Activated gamma-delta T cell (primary cell): ENCODE measurements around the gene DNAH14.
A peak's percentile ranks its signal among the peaks of the same experiment; 100 is the strongest.

ENCODE experiments used
- DNase-seq: peaks from one replicate; lab custom pipeline; 2025; lab: John Stamatoyannopoulos, UW

Gene DNAH14

DNA sequence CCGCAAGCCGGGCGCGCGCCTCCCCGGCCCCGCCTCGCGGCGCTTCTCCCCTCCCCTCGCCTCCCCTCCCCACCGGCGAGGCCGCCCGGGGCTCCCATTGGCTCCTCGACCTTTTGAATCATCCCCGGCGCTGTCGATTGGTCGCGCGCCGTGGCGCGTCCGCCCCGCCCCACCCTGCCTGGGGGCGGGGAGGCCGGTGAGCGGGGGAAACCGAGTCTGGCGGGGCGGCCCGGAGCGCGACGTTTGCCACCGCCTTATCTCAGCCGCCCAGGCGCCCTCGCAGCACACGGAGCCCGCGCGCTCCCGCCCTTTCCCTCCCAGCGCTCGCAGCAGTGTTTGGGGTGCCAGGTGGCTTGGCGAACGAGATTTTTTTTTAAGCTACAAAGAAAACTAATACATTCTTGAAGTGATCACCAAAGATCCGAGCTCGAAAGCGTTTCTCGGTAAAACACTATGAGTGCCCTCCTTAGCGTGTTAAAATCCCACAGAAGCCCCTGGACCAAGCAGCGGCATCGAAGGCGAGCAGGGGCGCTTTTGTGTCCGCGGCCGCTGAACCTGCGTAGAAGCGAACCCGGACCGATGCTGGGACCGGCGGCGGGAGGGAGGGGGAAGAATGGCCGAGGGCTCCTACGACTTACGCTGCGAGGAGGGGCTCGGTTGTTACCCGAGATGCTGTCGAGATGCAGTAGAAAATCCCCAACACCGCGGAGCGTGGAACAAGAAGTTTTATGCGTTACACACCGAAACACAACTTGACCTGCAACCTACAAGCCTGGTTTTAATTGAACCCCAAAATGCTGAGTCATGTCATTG, 498.8 kb downstream of the DNAH14 start:
- peak; percentile 90 for DNase-seq

DNA sequence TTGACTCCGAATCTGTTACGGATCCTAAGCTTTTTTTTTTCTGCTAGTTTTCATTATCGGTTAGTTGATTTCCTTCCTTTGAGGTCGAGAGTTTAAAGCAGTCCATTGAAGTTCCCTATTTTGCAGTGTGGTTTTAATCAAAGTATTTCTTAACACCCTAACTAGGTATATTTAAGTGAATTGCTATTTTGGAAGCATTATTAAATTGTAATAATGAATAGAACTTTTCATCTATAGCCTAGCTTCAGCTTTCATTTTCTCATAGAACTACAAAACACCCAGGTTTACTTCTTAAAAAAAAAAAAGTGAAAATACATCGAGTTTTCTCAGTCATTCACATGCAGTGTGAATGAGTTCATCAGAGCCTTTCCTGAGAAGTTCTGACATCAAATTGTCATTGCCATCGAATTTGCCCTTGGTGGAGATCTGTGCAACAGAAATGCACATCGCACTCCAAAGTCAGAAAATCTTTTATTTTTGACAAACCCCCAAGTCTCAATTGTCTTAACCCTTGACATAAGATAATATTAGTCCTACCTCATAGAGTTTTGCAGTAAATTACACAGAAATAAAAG, 499.5 kb downstream of the DNAH14 start:
- DNase-seq = no peak

DNA sequence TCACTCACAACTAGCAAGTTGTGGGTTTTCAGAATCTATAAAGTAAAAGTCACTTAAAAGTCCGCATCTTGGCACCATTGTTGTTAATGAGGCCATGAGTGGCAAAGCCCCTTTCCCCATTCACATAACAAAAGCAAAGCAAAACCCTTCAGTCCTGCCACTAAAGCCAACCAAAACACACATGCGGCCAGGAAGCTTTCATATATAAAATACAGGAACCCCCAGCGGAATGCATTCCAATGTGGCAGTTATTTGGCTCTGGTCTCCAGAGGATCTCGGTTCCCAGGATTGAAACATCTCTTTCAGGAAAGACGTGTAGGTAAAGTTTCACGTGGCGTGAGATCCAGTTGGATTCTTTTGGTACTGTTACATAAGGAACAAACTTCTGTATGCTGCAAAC, 500.8 kb downstream of the DNAH14 start:
- DNase-seq = no peak

DNA sequence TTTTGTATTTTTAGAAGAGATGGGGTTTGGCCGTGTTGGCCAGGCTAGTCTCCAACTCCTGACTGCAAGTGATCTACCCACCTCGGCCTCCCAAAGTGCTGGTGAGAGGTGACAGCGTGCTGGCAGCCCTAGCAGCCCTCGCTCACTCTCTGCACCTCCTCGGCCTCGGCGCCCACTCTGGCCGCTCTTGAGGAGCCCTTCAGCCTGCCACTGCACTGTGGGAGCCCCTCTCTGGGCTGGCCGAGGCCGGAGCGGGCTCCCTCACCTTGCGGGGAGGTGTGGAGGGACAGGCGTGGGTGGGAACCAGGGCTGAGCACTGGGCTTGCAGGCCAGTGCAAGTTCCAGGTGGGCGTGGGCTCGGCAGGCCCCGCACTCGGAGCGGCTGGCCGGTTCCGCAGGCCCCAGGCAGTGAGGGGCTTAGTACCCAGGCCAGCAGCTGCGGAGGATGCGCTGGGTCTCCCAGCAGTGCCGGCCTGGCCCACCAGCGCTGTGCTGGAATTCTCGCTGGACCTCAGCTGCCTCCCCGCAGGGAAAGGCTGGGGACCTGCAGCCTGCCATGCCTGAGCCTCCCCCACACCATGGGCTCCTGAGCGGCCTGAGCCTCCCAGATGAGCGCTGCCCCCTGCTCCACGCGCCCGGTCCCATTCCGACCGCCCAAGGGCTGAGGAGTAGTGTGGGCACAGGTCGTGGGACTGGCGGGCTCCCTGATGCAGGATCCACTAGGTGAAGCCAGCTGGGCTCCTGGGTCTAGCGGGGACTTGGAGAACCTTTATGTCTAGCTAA, 501.8 kb downstream of the DNAH14 start:
- no peak for DNase-seq

DNA sequence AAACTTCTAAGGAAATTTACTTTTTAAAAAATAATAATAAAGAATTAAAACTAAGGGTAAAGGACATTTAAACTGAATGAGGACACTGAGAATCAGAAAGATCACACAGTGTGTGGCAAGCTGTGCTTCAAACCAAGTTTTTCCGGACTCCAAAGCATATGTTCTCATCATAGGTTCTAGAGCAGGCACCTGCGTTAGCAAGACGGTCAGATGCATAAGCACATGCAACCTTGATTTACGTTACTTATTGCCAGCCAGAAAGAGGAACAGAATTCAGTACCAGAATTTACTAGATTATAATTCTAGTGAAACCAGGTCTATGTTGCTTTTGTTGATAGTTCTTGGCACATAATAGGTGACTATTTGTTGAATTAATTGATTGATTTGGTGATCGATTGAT, 504.6 kb downstream of the DNAH14 start:
- no peak for DNase-seq

DNA sequence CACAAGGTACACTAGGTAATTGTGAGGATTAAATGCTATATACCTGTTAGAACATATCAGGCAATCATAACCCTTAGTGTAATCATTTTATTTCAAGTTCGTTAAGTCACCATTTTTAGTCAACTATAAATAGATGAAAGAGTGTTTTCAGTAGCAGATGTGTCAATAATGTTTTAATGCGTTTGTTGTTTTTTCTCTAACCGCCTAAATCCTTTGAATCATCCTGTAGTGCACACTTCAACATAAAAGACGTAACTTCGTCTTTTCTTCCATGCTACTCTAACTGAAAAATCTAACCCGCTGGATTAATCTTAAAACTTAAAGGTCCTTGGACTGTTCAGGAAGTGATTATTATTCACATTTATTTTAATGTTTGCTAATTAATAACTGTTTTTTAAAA, 505.6 kb downstream of the DNAH14 start:
- no peak for DNase-seq

DNA sequence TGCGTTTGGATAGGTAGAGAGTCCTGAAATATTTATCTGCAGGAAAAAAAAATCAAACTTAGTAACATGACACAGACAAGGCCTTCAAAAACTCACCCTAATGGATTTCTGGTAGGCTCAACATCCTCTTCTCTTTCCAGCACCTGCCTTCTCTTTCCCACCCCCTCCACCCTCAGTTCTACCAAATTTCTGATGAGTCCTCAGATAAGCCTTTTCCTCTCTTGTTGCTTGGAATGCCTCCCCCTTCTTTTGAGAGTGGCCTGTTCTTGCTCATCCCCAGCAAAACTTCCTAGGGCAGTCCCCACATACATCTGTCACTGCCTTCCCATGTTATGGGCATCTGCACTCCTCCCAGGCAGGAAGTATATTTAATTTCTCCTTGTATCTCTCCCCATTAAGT, 506.0 kb downstream of the DNAH14 start:
- DNase-seq = no peak

DNA sequence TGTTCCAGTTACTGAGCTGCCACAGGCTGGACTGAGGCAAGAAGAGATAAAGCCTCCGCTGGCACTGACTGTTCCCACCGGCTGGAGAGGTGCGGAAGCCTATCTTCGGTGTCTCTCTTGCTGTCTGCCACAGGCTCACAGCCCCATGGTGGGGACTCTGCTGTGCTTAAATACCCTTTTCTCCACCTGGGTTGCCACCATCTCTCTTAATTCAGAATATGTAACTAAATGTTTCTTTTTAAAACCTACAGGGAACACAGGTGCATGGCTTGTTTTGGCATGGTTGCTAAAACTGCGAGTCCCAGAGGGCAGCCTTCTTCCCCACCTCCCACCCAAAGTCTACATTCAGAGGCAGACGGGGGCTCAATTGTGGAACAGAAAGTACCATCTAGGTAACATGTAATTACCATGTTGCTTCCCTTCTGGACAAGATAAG, 506.5 kb downstream of the DNAH14 start:
- no peak for DNase-seq

DNA sequence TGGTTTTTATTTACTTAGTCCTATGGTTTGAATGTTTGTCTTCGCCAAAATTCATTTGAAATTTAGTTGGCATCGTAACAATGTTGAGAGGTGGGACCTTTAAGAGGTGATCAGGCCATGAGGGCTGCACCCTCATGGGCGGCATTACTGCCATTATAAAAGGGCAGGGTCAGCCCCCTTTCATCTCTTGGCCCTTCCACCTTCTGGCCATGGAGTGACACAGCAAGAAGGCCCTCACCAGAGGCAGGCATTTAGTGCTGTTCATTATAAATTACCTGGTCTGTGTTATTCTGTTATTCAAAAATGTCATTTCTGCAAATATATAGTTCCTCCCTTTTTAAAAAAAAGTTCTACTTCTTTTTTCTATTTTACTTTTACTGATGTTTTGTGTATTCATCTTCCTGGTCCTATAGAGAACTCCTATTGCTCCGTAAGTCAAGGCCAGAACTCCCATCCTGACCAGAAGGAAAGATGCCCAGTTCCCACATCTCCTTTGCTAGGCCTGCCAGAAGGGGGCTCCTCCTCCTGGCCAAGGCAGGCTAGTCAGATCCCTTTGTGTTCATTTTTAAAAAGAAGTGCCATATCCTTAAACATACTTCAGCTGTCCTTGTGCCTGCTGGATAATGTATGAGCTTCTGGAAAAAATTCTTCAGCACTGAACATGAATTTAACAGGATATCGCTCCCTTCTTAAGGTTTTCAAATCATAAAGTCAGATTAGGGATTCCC, 508.4 kb downstream of the DNAH14 start:
- DNase-seq = no peak

DNA sequence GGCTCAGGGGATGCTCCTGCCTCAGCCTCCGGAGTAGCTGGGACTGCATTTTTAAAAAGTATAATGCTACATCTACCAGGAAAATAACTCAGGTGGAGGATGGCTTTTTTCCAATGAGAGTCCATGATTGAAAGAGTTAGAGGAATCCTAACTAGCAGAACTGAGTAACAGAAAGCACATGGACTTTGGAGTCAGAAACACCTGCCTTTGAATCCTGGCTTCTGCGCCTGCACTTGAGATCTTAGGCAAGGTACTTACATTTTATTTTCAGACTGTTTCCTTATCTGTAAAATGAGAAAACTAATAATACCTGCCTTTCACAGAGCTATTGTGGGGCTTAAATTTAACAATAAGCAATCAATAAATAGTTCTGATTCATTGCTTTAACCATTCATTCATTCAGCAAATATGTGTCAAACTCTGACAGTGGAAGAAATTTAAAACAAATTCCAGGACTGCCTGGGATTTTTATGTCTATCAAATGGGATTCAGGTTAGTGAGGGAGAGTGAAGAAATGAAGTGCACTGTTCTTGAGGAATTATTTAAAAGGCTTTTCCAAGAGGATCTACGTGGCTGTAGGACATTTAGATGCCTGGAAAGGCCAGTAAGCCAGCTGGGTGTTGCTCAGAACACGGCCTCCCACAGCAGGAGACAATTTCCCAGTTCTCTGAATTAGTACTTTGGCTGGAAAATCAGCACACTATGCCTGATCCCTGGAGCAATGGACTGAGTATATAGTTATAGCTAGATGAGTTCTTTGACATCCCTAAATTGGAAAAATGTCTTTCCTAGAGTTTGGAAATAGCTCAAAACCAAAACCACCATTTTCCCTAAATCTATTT, 511.1 kb downstream of the DNAH14 start:
- DNase-seq = no peak

DNA sequence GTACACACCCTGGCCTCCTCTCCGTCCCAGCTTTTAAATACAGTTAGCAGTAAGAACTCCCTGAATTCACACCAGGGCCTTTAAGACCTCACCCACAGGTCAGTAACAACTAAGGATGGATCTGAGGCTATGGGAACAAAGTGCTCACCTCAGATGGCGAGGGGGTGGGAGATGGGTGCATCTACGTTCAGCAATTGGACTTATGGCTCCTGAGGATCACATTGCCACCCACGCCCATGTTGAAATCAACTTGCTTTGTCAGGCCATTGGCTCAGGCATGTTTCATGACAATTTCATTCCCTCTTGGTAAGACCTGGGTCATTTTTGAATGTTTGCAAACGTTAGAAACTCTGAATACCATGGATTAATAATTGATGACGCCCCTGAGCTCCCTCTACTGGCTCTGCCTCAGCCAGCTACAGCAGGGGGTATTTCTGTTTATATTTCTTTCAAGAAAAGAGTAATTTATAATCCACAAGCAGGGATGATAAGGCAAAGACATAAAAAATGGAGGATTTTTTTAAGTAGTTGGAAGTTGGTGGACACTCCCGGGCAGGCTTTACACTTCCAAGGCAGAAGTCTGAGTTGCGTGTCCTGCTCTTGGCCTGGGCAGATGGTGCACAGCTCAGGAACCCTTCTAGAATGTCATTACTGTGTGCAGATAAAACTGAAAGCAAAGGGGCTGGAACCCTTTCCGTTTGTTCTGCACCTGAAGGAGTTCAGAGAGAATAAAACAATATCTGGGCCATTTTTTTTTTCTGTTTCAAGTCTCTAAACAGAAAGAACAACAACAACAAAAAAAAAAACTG, 512.0 kb downstream of the DNAH14 start:
- DNase-seq = no peak

DNA sequence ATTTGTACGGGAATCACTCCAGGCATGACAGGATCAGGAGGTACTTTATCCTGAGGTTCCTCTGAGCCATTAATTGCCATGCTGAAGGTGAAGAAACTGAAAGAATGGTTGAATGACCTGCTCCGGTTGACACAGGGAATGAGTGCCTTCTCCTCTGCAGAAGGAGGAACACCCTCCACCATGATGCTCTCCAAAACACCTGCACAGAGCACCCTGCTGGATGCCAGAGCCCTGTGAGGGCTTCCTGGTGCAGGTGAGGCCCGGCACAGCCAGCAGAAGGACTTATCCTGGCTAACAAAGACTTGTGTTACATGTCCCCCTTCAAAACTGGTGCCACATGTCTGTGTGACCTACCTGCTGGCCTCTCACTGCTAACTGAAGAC, 512.6 kb downstream of the DNAH14 start:
- no peak for DNase-seq

DNA sequence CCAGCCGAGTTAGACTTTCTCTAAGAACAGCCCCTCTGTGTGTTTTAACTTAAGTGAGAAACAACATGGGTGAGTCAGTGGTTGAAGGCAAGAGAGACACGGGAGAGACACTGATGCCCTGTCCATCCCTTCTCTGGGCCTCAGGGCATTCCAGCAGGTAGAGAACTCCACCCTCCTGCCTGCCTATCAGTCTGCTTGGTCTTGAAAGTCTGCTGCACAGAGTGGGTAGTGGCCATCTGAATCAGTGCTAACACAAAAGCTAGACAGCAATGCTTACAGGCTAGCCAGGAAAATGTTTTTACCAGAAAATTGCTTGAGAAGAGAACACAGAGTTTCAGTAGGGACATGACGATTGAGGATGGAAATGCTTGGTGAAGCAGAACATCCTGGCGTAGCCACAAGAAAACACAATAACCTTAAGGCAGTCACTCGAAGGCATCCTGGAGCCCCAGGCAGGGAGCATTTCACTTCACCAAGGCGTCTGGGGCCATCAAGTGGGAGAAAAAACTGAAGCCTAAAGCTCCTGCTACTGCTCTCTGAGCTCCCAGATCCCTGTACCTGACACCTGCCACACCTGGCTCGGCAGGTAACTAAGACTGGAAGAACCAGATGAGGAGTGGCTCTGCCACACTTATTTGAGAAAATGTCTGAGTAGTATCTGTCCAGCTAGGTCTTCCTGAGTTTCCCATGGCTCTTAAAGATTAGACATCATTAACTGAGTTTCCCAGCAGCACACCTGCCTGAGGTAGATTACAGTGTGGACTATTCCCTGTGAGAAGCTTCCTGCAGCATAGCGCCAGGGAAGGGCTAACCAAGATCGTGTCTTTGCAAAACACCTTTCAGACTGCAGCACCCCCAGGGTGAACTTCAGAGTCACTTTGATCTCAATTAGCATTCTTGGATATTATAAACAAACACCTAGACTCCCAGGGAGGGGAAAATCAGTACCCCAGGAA, 516.4 kb downstream of the DNAH14 start:
- no peak for DNase-seq

DNA sequence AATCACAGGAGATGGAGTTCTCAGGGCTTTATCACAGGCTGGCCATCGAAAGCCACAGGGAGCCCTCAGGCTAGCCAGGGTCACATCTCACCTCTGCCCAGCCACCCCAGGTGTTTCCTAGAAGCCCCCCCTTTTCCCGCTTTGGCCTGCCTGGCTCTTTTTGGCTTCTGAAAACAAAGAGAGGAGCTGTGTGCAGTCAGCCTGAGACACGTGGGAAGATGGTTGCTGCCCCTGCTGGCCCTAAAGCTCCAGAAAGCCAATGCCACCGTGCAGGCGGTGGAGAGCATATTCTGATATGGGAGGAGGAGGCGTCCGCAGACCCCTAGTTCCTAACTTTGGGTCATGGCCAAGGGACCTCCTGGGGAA, 517.1 kb downstream of the DNAH14 start:
- DNase-seq = no peak

DNA sequence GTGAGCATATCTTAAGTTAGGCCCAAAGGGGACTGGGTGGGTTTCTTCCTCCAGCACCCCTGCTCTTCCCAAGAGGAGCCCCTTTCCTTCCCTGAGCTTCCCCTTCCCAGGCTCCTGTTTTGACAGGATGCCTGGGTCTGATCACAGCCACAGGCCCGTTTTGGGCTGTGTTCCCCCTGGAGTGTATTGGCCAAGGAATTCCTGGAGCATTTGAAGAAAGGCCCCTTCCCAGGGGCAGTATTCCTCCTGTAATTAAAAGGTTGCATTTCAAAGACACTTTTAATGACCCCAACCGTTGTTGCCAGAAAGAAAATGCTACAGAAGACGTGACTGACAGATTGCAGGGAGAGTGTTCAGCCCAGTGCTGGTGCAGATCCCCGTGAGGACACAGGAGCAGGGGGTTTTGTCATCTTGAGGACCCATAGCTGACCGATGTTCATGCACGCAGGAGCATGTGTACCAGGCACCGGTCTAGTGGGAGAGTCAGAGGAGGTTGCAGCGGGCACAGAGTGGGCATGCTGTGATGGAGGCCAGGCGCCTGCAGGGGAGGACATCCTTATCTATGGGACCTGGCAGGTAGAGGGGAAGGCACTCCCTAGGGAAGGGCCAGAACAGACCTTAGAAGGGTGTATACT, 517.6 kb downstream of the DNAH14 start:
- no peak for DNase-seq

DNA sequence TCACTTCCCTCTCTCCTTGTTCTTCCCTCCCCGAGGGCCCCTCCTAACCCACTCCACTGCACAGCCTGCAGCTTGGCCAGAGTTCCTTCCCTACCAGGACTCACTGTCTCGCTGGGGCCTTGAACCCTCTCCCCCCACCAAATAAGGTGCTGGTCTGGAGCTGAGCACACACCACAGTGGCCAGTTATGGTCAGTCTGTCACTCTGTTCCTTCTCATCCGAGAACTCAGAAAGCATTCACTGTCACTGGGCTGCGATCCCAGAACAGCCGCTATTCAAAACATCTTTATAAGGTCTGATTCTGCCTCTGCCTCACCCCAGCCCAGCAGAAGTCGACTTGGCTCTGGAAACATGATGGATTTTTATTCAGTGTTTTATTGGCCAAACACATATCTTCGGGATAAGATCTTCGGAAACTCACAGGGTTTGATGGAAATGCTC, 518.2 kb downstream of the DNAH14 start:
- DNase-seq = no peak

DNA sequence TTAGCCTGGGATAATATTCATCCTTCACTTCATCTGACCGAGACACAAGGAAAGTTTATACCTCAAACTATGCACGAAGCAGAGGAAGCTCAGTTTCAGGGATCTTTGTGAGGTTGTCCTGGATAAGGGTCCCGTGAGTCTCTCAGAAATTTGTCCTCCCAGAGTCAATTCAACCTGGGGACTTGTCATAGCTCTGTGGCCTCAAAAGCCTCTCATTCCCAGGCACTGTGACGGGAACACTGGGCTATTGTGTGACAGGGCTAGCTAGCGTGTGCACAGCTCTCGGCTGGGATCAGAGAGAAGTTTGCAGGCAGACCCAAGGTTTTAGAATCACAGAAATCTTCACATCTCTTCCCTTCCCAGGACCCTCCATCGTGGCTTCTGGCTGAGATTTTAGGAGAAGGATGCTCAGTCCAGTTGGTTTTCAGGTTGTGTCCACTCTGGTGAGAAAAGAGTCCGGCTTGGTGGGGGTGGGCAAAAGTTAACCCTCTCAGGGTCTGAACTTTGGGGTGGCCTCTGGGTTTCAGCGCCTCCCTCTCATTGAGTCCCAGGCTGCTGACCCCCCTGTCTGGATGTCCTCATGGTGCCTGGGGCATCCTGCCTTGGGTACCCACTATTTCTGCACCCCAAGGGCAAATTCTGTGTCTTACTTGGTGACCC, 518.8 kb downstream of the DNAH14 start:
- no peak for DNase-seq
